SK-N-SH (cell line): ENCODE results near the gene TRIP4. TPM values are rescaled to one million over a fixed set of nuclear protein-coding genes. Genes with fewer than 3 reads are reported as not detected.

Experiments
- CTCF ChIA-PET: fragments of 300-600, 350-600 bp; formaldehyde crosslinking; extraction: SDS; loops from one replicate; lab custom pipeline; 2021; lab: Yijun Ruan, JAX
- POLR2A ChIA-PET: fragments of 350-600 bp; sonication (Branson Sonifier 250); formaldehyde crosslinking; extraction: SDS; loops from one replicate; lab custom pipeline; 2020; ENCODE audit warnings: antibody characterized with exemption, inconsistent platforms; lab: Yijun Ruan, JAX
- DNase-seq: peaks from one replicate; pipeline ENCODE4 v3.0.0; 2012
- H2AFZ ChIP-seq: fragments of 200-600 bp; sonication (generic); 2 replicates; pipeline ENCODE4 v1.8.1; 2016; ENCODE audit warnings: antibody characterized with exemption, mild to moderate bottlenecking, low read depth
- H3F3A ChIP-seq: fragments of 200-600 bp; sonication (generic); replicated peaks from 2 replicates; pipeline ENCODE3; 2016; ENCODE audit warnings: antibody characterized with exemption, mild to moderate bottlenecking; ENCODE audit not compliant: insufficient read depth
- H3K27ac ChIP-seq, 2 experiments: fragments of 200-500 bp in 1 of 2; fragments of 200-600 bp in 1 of 2; sonication (Bioruptor generic) in 1 of 2; sonication (generic), shearing (Covaris generic) in 1 of 2; 2 replicates each; pipeline versions ENCODE4 v1.5.1 to v1.6.1; 2014 to 2016; ENCODE audit warnings: low read depth in 2 of 2, inconsistent platforms in 1 of 2, low read length in 1 of 2, mild to moderate bottlenecking in 1 of 2, mixed read lengths in 1 of 2
- H3K27me3 ChIP-seq: fragments of 200-600 bp; sonication (generic), shearing (Covaris generic); 2 replicates; pipeline ENCODE4 v1.6.1; 2016; ENCODE audit warnings: mixed run types; ENCODE audit not compliant: insufficient read depth
- H3K36me3 ChIP-seq, 2 experiments: fragments of 200-500 bp in 1 of 2; fragments of 200-600 bp in 1 of 2; sonication (Bioruptor generic) in 1 of 2; sonication (generic) in 1 of 2; replicated peaks in 1 of 2; 2 replicates each; pipeline versions ENCODE3 to v1.5.1; 2014 to 2016; ENCODE audit warnings: low read length in 1 of 2, mild to moderate bottlenecking in 1 of 2; ENCODE audit not compliant: insufficient read depth in 2 of 2, control insufficient read depth in 1 of 2
- H3K4me1 ChIP-seq, 2 experiments: fragments of 200-500 bp in 1 of 2; fragments of 200-600 bp in 1 of 2; sonication (Bioruptor generic) in 1 of 2; sonication (generic), shearing (Covaris generic) in 1 of 2; 2 replicates each; pipeline versions ENCODE4 v1.5.1 to v1.6.1; 2014 to 2016; ENCODE audit warnings: low read depth in 1 of 2, low read length in 1 of 2, mixed run types in 1 of 2; ENCODE audit not compliant: insufficient read depth in 2 of 2, control insufficient read depth in 1 of 2
- H3K4me2 ChIP-seq: fragments of 200-600 bp; sonication (generic), shearing (Covaris generic); 2 replicates; pipeline ENCODE4 v1.6.1; 2017; ENCODE audit warnings: mixed run types
- H3K4me3 ChIP-seq, 2 experiments: fragments of 200-500 bp in 1 of 2; fragments of 200-600 bp in 1 of 2; sonication (Bioruptor generic) in 1 of 2; sonication (generic), shearing (Covaris generic) in 1 of 2; 2 replicates each; pipeline versions ENCODE4 v1.5.1 to v1.8.1; 2014 to 2016; ENCODE audit warnings: low read depth in 2 of 2, inconsistent platforms in 1 of 2, low read length in 1 of 2, mild to moderate bottlenecking in 1 of 2, mixed read lengths in 1 of 2, moderate library complexity in 1 of 2
- H3K79me2 ChIP-seq: fragments of 200-600 bp; sonication (generic); 2 replicates; pipeline ENCODE4 v1.8.1; 2017; ENCODE audit warnings: mild to moderate bottlenecking; ENCODE audit not compliant: insufficient read depth
- H3K9ac ChIP-seq: fragments of 200-600 bp; sonication (generic); 2 replicates; pipeline ENCODE4 v1.6.1; 2017; ENCODE audit warnings: mixed run types
- H3K9me2 ChIP-seq: fragments of 200-600 bp; sonication (generic); 2 replicates; pipeline ENCODE4 v1.6.1; 2017; ENCODE audit warnings: mixed run types
- H3K9me3 ChIP-seq: fragments of 200-600 bp; sonication (generic); 2 replicates; pipeline ENCODE4 v1.6.1; 2017; ENCODE audit warnings: mixed run types, mild to moderate bottlenecking, moderate library complexity
- H4K20me1 ChIP-seq: fragments of 200-600 bp; sonication (generic); 2 replicates; pipeline ENCODE4 v1.6.1; 2017; ENCODE audit warnings: mild to moderate bottlenecking, mixed run types; ENCODE audit not compliant: insufficient read depth
- CHD2 ChIP-seq: fragments of 150-350 bp; IDR thresholded peaks from 2 replicates; pipeline ENCODE4 v1.6.1; 2018; ENCODE audit warnings: low read length; ENCODE audit not compliant: partially characterized antibody
- EP300 ChIP-seq, 2 experiments: IDR thresholded peaks; 2 replicates each; pipeline versions ENCODE4 v1.4.0 to v1.6.1; 2012; ENCODE audit warnings: borderline replicate concordance in 1 of 2, low read depth in 1 of 2, low read length in 1 of 2
- EZH2phosphoT487 ChIP-seq: fragments of 200-600 bp; sonication (generic); IDR thresholded peaks from 2 replicates; pipeline ENCODE4 v1.6.1; 2017; ENCODE audit warnings: low read depth, mixed run types, mild to moderate bottlenecking, antibody characterized with exemption, moderate library complexity, borderline replicate concordance
- FOSL2 ChIP-seq: IDR thresholded peaks from 2 replicates; pipeline ENCODE4 v1.4.0; 2012; ENCODE audit warnings: low read depth, mild to moderate bottlenecking, moderate library complexity, borderline replicate concordance
- FOXJ3 ChIP-seq: sonication (generic); formaldehyde crosslinking; IDR thresholded peaks from 2 replicates; pipeline ENCODE4 v1.5.1; 2020; ENCODE audit warnings: mild to moderate bottlenecking, missing genetic modification reagents
- IRF3 ChIP-seq: fragments of 150-350 bp; IDR thresholded peaks from 2 replicates; pipeline ENCODE4 v1.6.1; 2016; ENCODE audit warnings: mild to moderate bottlenecking, low read depth, low read length
- JUND ChIP-seq: IDR thresholded peaks from 2 replicates; pipeline ENCODE4 v1.4.0; 2012
- NFIC ChIP-seq: IDR thresholded peaks from 2 replicates; pipeline ENCODE4 v1.4.0; 2012; ENCODE audit warnings: borderline replicate concordance
- NRF1 ChIP-seq: IDR thresholded peaks from 2 replicates; pipeline ENCODE4 v1.6.1; 2012; ENCODE audit warnings: low read depth, mild to moderate bottlenecking, low read length
- PBX3 ChIP-seq: IDR thresholded peaks from 2 replicates; pipeline ENCODE4; 2012
- POLR2AphosphoS5 ChIP-seq: IDR thresholded peaks from 2 replicates; pipeline ENCODE4 v1.6.1; 2012; ENCODE audit warnings: low read depth, low read length
- RCOR1 ChIP-seq: fragments of 150-350 bp; IDR thresholded peaks from 2 replicates; pipeline ENCODE4 v1.6.1; 2017; ENCODE audit warnings: antibody characterized with exemption, low read length
- RFX5 ChIP-seq: IDR thresholded peaks from 2 replicates; pipeline ENCODE4 v1.6.1; 2012; ENCODE audit warnings: mild to moderate bottlenecking, improper control_type of control experiment, low read length
- RXRA ChIP-seq: IDR thresholded peaks from 2 replicates; pipeline ENCODE4 v1.4.0; 2012; ENCODE audit warnings: low read depth, mild to moderate bottlenecking, borderline replicate concordance
- SIN3A ChIP-seq: IDR thresholded peaks from 2 replicates; pipeline ENCODE4 v1.6.1; 2012; ENCODE audit warnings: low read depth, mild to moderate bottlenecking, low read length, moderate library complexity, borderline replicate concordance
- TCF12 ChIP-seq: IDR thresholded peaks from 2 replicates; pipeline ENCODE4 v1.4.0; 2012
- WGBS: methylation state at CpG from one replicate; pipeline ENCODE4 v1.1.6; 2017; ENCODE audit warnings: low lambda C conversion rate; 5-methylcytosine and 5-hydroxymethylcytosine counted together
- polyA plus RNA-seq, 3 experiments: library from polyadenylated mRNA; depleted of rRNA; stranded (reverse); fragments of >200 nt; gene quantifications; 2 replicates each; pipeline ENCODE4 v1.2.3, GENCODE V29; 2012

Gene TRIP4
- polyA plus RNA-seq, 1 of the 3 experiments (the other 2 are of a cell fraction), result 14.5 TPM

GRCh38 chr15:64341961-64342360 is 45.7 kb upstream of the TRIP4 start:
- H3K9ac ChIP-seq, result no peak overlapping the region
- H3K4me2 ChIP-seq, result no peak overlapping the region
- WGBS, result 87% methylated on average over 4 of the region's 4 CpGs
- ChIA-PET POLR2A (no interaction called here), CTCF (no interaction called here)
- DNase-seq, result no peak
- no peak overlapping the region for H2AFZ ChIP-seq
- peaks cover 95% of the 10 kb centered on the region for H3K79me2 ChIP-seq
- H3K27me3 ChIP-seq, result no peaks in the 10 kb centered on the region
- peaks cover 0 to 25% of the 10 kb centered on the region in 2 experiments; a peak in 3 of 4 replicates for H3K4me1 ChIP-seq
- H3K36me3 ChIP-seq, result peaks cover 3 to 35% of the 10 kb centered on the region in 2 experiments
- H3F3A ChIP-seq, result peaks cover 37% of the 10 kb centered on the region
- TF ChIP-seq NFIC (no peak), IRF3 (no peak), JUND (no peak), NRF1 (no peak), SIN3A (no peak), FOXJ3 (no peak), EZH2phosphoT487 (no peak), FOSL2 (no peak), PBX3 (no peak), RCOR1 (no peak), TCF12 (no peak), RXRA (no peak), EP300 (IDR thresholded peaks at IDR 0.05; ENCODE audit: borderline replicate concordance in 1 of 2, low read depth in 1 of 2, low read length in 1 of 2) (no peak)
- H4K20me1 ChIP-seq, result peaks cover 40% of the 10 kb centered on the region
- H3K27ac ChIP-seq, result peak overlapping the region in 1 of 2 experiments; percentile 90; a peak in 1 of 4 replicates
- no peak overlapping the region for H3K4me3 ChIP-seq
- H3K9me2 ChIP-seq, result no peaks in the 10 kb centered on the region
- no peaks in the 10 kb centered on the region for H3K9me3 ChIP-seq

- H3K27me3 ChIP-seq, result no peaks in the 10 kb centered on the region
- H3K4me3 ChIP-seq, result no peak overlapping the region
- H3K27ac ChIP-seq, result peak overlapping the region; percentile 0 to 90; a peak in 3 of 4 replicates
- H3K36me3 ChIP-seq, result peaks cover 4 to 43% of the 10 kb centered on the region in 2 experiments
- peaks cover 45% of the 10 kb centered on the region for H3F3A ChIP-seq
- POLR2A ChIA-PET, result no interaction called here
- CTCF ChIA-PET, result no interaction called here
- H3K9me3 ChIP-seq, result no peaks in the 10 kb centered on the region
- H3K4me1 ChIP-seq, result peaks cover 0 to 26% of the 10 kb centered on the region in 2 experiments; a peak in 3 of 4 replicates
- H2AFZ ChIP-seq, result no peak overlapping the region
- H3K9me2 ChIP-seq, result no peaks in the 10 kb centered on the region
- H3K9ac ChIP-seq, result peak overlapping the region; percentile 17; the same call in 1 of the 2 replicates
- peaks cover 95% of the 10 kb centered on the region for H3K79me2 ChIP-seq
- DNase-seq, result no peak
- H4K20me1 ChIP-seq, result peaks cover 46% of the 10 kb centered on the region
- H3K4me2 ChIP-seq, result peak overlapping the region; percentile 64; the same call in 1 of the 2 replicates
- TF ChIP-seq CHD2 (no peak), TCF12 (peak; percentile 42; the same call in 1 of the 2 replicates), RFX5 (no peak), POLR2AphosphoS5 (no peak), FOSL2 (no peak)
Observed at GRCh38 chr15:64343222-64343621, 44.4 kb upstream of the TRIP4 start.
